Right lobe of liver (tissue), 4 donors: ENCODE data around the gene MED6.

Source experiments
- POLR2A ChIP-seq: fragments of 450-650 bp; IDR thresholded peaks from one replicate; pipeline ENCODE4 v1.6.1; 2017; ENCODE audit warnings: antibody characterized with exemption, mild to moderate bottlenecking
- TF ChIP-seq, protein P1 (sequence below), 4 donors: fragments of 200-600 bp in 3 of 4; fragments of 450-650 bp in 1 of 4; IDR thresholded peaks; one replicate each; pipeline versions ENCODE4 v1.5.1 to v1.8.0; 2016 to 2022; ENCODE audit warnings: antibody characterized with exemption in 4 of 4, mild to moderate bottlenecking in 2 of 4
- donor health status: DM: no; HTN: no; CAD: no.
- donor health status: DM: no; HTN: no; CAD: no.
- donor health status: DM: no; HTN: yes; CAD: no.

DNA sequence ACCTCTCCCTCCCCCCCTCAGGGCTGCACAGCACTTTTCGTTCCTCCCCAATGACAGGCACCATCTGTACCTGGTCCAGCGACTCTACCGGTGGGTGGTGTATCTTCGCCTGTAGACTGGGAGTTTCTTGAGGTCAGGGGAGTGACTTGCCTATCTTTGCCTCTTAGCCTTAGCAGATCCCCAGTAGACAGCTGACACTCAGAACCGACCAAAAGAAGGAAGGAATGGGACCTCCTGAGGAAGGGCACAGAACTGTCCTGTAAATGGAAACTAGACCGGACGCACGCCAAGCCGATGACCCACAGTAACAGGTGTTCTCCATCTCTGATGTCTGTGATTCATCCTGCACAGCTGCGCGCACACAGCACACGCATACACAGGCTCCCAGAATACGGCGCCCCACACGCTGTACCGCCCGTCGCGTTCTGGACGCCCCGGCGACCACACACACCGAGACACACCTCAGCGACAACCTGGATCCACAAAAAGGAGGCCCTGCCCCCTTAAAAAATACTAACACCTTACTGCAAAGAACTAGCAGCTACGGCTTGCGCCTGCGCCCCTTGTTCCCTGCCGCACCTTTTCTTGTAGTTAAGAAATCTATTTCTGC is 40.6 kb upstream of the MED6 start:
- no peak for TF ChIP-seq POLR2A
- TF ChIP-seq, protein P1, sequence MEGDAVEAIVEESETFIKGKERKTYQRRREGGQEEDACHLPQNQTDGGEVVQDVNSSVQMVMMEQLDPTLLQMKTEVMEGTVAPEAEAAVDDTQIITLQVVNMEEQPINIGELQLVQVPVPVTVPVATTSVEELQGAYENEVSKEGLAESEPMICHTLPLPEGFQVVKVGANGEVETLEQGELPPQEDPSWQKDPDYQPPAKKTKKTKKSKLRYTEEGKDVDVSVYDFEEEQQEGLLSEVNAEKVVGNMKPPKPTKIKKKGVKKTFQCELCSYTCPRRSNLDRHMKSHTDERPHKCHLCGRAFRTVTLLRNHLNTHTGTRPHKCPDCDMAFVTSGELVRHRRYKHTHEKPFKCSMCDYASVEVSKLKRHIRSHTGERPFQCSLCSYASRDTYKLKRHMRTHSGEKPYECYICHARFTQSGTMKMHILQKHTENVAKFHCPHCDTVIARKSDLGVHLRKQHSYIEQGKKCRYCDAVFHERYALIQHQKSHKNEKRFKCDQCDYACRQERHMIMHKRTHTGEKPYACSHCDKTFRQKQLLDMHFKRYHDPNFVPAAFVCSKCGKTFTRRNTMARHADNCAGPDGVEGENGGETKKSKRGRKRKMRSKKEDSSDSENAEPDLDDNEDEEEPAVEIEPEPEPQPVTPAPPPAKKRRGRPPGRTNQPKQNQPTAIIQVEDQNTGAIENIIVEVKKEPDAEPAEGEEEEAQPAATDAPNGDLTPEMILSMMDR (IDR thresholded peaks at IDR 0.05) = no peak
